HG03558 (cell line): ENCODE data around the gene ACAA1.
A peak's percentile ranks its signal among the peaks of the same experiment; 100 is the strongest.
"Not testable (repeated sequence)": the region's sequence is repeated elsewhere in the genome, so short reads cannot be mapped to it uniquely, and the experiment has no call there.

Experiments
- ATAC-seq: cut with Tn5 transposase; IDR thresholded peaks from one replicate; pipeline ENCODE4 v1.9.1; 2021; ENCODE audit warnings: moderate number of reproducible peaks; ENCODE audit not compliant: unreplicated experiment; ENCODE audit errors: extremely low read depth

The ACAA1 gene

GRCh38 chr3:38136777-38137614 is at the start of gene ACAA1:
Gene ACAA1 (minus strand): TSS chr3:38137127. CDS start chr3:38137035, 92 bp downstream.
- peak; percentile 83 for ATAC-seq

GRCh38 chr3:38177181-38177580 is 40.3 kb upstream of the ACAA1 start:
- ATAC-seq: no peak

GRCh38 chr3:38173834-38174418 is 37.0 kb upstream of the ACAA1 start:
- no peak for ATAC-seq

GRCh38 chr3:38171622-38172021 is 34.7 kb upstream of the ACAA1 start:
- ATAC-seq: no peak

GRCh38 chr3:38170722-38171121 is 33.8 kb upstream of the ACAA1 start:
- ATAC-seq: no peak

- ATAC-seq: no peak
Observed at GRCh38 chr3:38169027-38169317, 32.0 kb upstream of the ACAA1 start.

- no peak for ATAC-seq
Observed at GRCh38 chr3:38168151-38169026, 31.5 kb upstream of the ACAA1 start.

- no peak for ATAC-seq
Observed at GRCh38 chr3:38167591-38167990, 30.7 kb upstream of the ACAA1 start.

- ATAC-seq: no peak
Observed at GRCh38 chr3:38165722-38166387, 28.9 kb upstream of the ACAA1 start.

- ATAC-seq: peak; percentile 92
Observed at GRCh38 chr3:38164952-38165721, 28.2 kb upstream of the ACAA1 start, which contains the start of gene OXSR1. Gene OXSR1 (plus strand): TSS chr3:38165537. CDS start chr3:38165877, 340 bp downstream.

GRCh38 chr3:38164643-38164951 is 27.7 kb upstream of the ACAA1 start:
- ATAC-seq: no peak

- ATAC-seq: no peak
Observed at GRCh38 chr3:38163841-38164642, 27.1 kb upstream of the ACAA1 start.

GRCh38 chr3:38163117-38163840 is 26.4 kb upstream of the ACAA1 start:
- no peak for ATAC-seq

GRCh38 chr3:38160704-38161103 is 23.8 kb upstream of the ACAA1 start:
- not testable (repeated sequence) for ATAC-seq

GRCh38 chr3:38158472-38158871 is 21.5 kb upstream of the ACAA1 start:
- ATAC-seq: no peak

GRCh38 chr3:38157595-38157994 is 20.7 kb upstream of the ACAA1 start:
- no peak for ATAC-seq

GRCh38 chr3:38157117-38157516 is 20.2 kb upstream of the ACAA1 start:
- no peak for ATAC-seq

GRCh38 chr3:38155825-38156224 is 18.9 kb upstream of the ACAA1 start:
- no peak for ATAC-seq
